Measurements from ENCODE around the gene RSPH6A. TPM values are rescaled to one million over a fixed set of nuclear protein-coding genes. Genes with fewer than 3 reads are reported as not detected.

Gene RSPH6A
- total and polyA plus RNA-seq, 2 of the 4 experiments (the other 2 are of a cell fraction), result under 0.01 to 0.09 TPM

DNA sequence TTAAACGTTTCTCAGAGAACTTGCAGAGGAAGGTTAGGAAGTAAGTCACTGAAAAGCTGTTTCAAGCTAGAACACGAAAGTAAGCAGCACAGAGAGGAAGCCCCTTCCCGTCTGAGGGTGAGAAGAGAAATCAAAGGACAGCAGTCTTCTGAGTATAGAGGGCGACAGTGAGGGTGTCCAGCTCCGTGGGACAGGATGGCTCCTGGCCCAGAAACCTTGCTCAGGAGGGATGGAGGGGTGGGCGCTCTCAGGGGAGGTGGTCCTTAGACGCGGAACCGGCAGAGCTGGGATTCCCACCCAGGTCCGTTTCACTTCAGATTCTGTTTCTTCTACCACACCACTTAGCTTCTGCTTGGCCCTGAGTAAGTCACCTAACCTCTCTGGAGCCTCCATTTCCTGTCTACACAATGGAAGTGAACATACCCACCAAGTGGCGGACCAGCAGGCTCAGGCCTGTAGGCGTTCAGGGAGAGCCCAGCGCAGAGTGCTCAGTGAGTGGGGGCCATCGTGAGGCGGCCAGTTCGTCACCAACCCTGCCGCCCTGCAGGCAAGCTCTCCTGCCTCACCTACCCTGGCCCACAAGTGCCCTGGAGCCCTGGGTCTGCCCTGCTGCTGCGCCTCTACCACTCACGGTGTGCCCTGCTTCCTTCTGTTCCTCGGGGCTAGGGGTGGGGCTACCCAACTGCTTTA lies 5.5 kb upstream of the RSPH6A start:
- DNase-seq (no peak), ATAC-seq (ENCODE audit: low read depth) (no peak)
- ChIA-PET POLR2A (ENCODE audit: unreplicated experiment) (no interaction called here), CTCF (no interaction called here)
- Histone ChIP-seq H3K9me3 (ENCODE audit: control insufficient read depth, insufficient read depth, low read length) (no peaks in the 10 kb centered on the region), H2AK5ac (ENCODE audit: low read depth, low read length) (no peak overlapping the region), H3K79me1 (ENCODE audit: low read depth in 1 of 2, low read length in 2 of 2) (no peaks in the 10 kb centered on the region; a peak in 1 of 4 replicates), H2AFZ (replicated peaks; ENCODE audit: low read length, poor library complexity) (no peak overlapping the region), H2BK120ac (ENCODE audit: low read depth, low read length) (no peak overlapping the region), H3K23ac (ENCODE audit: low read depth, low read length) (no peak overlapping the region), H4K20me1 (ENCODE audit: insufficient read depth, low read length) (peaks cover 9% of the 10 kb centered on the region), H2AK9ac (replicated peaks; ENCODE audit: low read depth, low read length, poor library complexity) (no peak overlapping the region), H3K36me3 (ENCODE audit: control insufficient read depth, insufficient read depth, low read length) (peaks cover 57% of the 10 kb centered on the region), H4K5ac (ENCODE audit: low read depth, low read length) (no peak overlapping the region), H4K91ac (ENCODE audit: insufficient read depth, low read depth, low read length) (no peak overlapping the region), H3K4me3 (ENCODE audit: insufficient read depth, low read depth, low read length) (no peak overlapping the region), H3K27me3 (ENCODE audit: control insufficient read depth, insufficient read depth, low read length) (no peaks in the 10 kb centered on the region), H2BK5ac (ENCODE audit: low read depth, low read length, poor library complexity, severe bottlenecking) (no peak overlapping the region), H4K8ac (ENCODE audit: low read depth in 2 of 2, low read length in 2 of 2) (no peak overlapping the region), H2BK15ac (ENCODE audit: low read depth, low read length) (no peak overlapping the region), H3K4me1 (ENCODE audit: control insufficient read depth, insufficient read depth, low read length) (no peaks in the 10 kb centered on the region), H3K56ac (ENCODE audit: extremely low read depth, insufficient read depth, low read length) (no peak overlapping the region), H2BK20ac (ENCODE audit: low read depth, low read length) (no peak overlapping the region), H3K4ac (ENCODE audit: low read depth, low read length) (no peak overlapping the region), H3K9me1 (ENCODE audit: insufficient read depth, low read length) (no peaks in the 10 kb centered on the region), H3K4me2 (ENCODE audit: low read depth, low read length) (no peak overlapping the region), H3K9ac (ENCODE audit: low read depth, low read length) (no peak overlapping the region), H3K27ac (ENCODE audit: insufficient read depth, low read length) (no peak overlapping the region), H3K14ac (replicated peaks; ENCODE audit: low read depth, low read length) (no peak overlapping the region), H3K18ac (ENCODE audit: low read depth, low read length) (no peak overlapping the region)
- dilution Hi-C loops (cut with HindIII; ENCODE audit: low sequenced_read_pairs, unreplicated experiment), result no loop called here
- 74% methylated on average over 6 of the region's 20 CpGs; no CpG with 5 or more reads in 1 of the 2 experiments for WGBS, 2 experiments (ENCODE audit: extremely low coverage in 2 of 2, insufficient read length in 1 of 2)
- TF ChIP-seq, protein P1, sequence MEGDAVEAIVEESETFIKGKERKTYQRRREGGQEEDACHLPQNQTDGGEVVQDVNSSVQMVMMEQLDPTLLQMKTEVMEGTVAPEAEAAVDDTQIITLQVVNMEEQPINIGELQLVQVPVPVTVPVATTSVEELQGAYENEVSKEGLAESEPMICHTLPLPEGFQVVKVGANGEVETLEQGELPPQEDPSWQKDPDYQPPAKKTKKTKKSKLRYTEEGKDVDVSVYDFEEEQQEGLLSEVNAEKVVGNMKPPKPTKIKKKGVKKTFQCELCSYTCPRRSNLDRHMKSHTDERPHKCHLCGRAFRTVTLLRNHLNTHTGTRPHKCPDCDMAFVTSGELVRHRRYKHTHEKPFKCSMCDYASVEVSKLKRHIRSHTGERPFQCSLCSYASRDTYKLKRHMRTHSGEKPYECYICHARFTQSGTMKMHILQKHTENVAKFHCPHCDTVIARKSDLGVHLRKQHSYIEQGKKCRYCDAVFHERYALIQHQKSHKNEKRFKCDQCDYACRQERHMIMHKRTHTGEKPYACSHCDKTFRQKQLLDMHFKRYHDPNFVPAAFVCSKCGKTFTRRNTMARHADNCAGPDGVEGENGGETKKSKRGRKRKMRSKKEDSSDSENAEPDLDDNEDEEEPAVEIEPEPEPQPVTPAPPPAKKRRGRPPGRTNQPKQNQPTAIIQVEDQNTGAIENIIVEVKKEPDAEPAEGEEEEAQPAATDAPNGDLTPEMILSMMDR (conservative IDR thresholded peaks at IDR 0.05; ENCODE audit: low read depth, low read length), result no peak
- no peak for TF ChIP-seq BHLHE40 (IDR thresholded peaks at IDR 0.05; ENCODE audit: low read depth, low read length)
- TF ChIP-seq RAD21 (IDR thresholded peaks at IDR 0.05; ENCODE audit: low read length), result no peak
- TF ChIP-seq RCOR1 (IDR thresholded peaks at IDR 0.05; ENCODE audit: insufficient replicate concordance, low read length), result no peak
- no peak for TF ChIP-seq FOS (IDR thresholded peaks at IDR 0.05; ENCODE audit: low read depth, low read length)
- TF ChIP-seq CEBPB (IDR thresholded peaks at IDR 0.05; ENCODE audit: low read depth, low read length), result no peak
- TF ChIP-seq RFX5 (IDR thresholded peaks at IDR 0.05; ENCODE audit: low read depth, low read length), result no peak
- TF ChIP-seq SMC3 (IDR thresholded peaks at IDR 0.05; ENCODE audit: low read depth, low read length), result no peak
- TF ChIP-seq, protein P2, sequence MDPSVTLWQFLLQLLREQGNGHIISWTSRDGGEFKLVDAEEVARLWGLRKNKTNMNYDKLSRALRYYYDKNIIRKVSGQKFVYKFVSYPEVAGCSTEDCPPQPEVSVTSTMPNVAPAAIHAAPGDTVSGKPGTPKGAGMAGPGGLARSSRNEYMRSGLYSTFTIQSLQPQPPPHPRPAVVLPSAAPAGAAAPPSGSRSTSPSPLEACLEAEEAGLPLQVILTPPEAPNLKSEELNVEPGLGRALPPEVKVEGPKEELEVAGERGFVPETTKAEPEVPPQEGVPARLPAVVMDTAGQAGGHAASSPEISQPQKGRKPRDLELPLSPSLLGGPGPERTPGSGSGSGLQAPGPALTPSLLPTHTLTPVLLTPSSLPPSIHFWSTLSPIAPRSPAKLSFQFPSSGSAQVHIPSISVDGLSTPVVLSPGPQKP (IDR thresholded peaks at IDR 0.05; ENCODE audit: borderline replicate concordance, low read depth, low read length), result no peak
- TF ChIP-seq MAZ (IDR thresholded peaks at IDR 0.05; ENCODE audit: borderline replicate concordance, low read depth, low read length), result no peak
- TF ChIP-seq, protein P3, sequence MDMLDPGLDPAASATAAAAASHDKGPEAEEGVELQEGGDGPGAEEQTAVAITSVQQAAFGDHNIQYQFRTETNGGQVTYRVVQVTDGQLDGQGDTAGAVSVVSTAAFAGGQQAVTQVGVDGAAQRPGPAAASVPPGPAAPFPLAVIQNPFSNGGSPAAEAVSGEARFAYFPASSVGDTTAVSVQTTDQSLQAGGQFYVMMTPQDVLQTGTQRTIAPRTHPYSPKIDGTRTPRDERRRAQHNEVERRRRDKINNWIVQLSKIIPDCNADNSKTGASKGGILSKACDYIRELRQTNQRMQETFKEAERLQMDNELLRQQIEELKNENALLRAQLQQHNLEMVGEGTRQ (IDR thresholded peaks at IDR 0.05; ENCODE audit: low read depth, low read length), result no peak
- TF ChIP-seq MAFK (IDR thresholded peaks at IDR 0.05; ENCODE audit: low read depth, low read length), result no peak
- intact Hi-C loops (cut with micrococcal nuclease), result no loop called here
- in situ Hi-C loops (cut with MboI; ENCODE audit: low sequenced_read_pairs), result no loop called here
- no TSS peak for BruUV-seq (replicated peaks)

All from IMR-90 (cell line).